MM.1S (cell line): ENCODE measurements around the gene POLR2E.

Experiments
- EZH2 ChIP-seq: fragments of 300-600 bp; sonication (generic); optimal IDR thresholded peaks from 2 replicates; pipeline ENCODE3; 2017; ENCODE audit warnings: low read depth, mild to moderate bottlenecking, antibody characterized with exemption, low read length, mixed read lengths
- TF ChIP-seq, protein P1 (sequence below): fragments of 300-600 bp; sonication (generic); IDR thresholded peaks from 2 replicates; pipeline ENCODE4 v1.5.1; 2016; ENCODE audit warnings: antibody characterized with exemption, low read length, mixed read lengths

DNA sequence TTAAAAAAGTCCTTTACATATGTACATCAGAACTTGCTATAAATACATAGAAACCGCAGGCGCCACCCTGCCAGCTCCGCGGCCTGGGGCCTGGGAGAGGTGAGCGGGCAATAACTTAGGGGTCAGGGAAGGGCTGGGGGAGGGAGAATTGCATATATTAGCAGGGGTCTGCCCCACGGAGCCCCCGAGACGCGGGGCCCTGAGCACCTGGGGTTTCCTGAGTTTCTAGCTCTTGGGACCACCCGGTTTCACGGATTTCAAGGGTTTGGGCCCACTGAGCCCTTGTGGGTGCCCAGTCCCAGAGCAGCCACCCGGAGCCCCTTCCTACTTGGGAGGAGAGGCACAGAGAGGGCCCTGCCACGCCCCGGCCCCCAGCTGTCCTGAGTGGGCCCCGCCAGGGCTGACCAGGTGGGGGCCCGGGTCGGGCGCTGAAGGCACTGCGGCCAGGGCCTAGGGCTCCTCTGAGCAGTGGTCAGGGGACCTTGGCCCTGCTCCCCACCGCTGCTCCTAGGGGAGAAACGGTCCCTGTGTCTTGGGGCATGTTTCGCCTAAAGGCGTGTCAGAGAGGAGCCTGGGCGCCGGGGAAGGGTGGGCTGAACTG lies 12.6 kb upstream of the POLR2E start:
- TF ChIP-seq, protein P1, sequence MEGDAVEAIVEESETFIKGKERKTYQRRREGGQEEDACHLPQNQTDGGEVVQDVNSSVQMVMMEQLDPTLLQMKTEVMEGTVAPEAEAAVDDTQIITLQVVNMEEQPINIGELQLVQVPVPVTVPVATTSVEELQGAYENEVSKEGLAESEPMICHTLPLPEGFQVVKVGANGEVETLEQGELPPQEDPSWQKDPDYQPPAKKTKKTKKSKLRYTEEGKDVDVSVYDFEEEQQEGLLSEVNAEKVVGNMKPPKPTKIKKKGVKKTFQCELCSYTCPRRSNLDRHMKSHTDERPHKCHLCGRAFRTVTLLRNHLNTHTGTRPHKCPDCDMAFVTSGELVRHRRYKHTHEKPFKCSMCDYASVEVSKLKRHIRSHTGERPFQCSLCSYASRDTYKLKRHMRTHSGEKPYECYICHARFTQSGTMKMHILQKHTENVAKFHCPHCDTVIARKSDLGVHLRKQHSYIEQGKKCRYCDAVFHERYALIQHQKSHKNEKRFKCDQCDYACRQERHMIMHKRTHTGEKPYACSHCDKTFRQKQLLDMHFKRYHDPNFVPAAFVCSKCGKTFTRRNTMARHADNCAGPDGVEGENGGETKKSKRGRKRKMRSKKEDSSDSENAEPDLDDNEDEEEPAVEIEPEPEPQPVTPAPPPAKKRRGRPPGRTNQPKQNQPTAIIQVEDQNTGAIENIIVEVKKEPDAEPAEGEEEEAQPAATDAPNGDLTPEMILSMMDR = no peak
- no peak for TF ChIP-seq EZH2
